Breast epithelium (tissue), 3 donors: ENCODE measurements around the gene TBC1D32.

ENCODE experiments used
- CTCF ChIP-seq, 3 donors: fragments of 450-650 bp; IDR thresholded peaks; one replicate each; pipeline ENCODE4 v1.5.1; 2016 to 2017; ENCODE audit warnings: antibody characterized with exemption in 3 of 3, mild to moderate bottlenecking in 3 of 3, moderate library complexity in 3 of 3
- POLR2A ChIP-seq: fragments of 450-650 bp; IDR thresholded peaks from one replicate; pipeline ENCODE4 v1.6.1; 2016; ENCODE audit warnings: antibody characterized with exemption, mild to moderate bottlenecking, moderate library complexity

- no peak for TF ChIP-seq POLR2A
- TF ChIP-seq CTCF (IDR thresholded peaks at IDR 0.05) = no peak
Observed at GRCh38 chr6:121042766-121043165, 291.5 kb downstream of the TBC1D32 start.
